Measurements from ENCODE around the gene ATXN1.

The ATXN1 gene

DNA sequence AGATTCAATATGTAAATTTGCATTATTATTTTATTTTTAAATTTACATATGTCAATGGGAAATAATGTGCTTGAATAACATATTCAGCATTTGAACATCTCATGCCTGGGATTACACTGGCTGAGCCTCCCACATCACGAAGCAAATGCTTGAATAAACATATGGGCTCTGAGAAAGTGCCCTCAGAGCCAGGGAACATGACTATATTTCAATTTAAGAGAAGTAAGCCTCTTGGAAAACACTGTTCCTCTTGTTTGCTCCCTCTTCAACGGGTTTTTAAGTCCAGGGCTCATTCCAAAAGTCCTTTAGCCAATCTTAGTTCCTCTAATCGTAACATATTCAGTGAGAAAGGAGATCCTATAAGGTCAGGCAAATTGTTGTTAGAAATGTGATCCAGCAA, 400.9 kb downstream of the ATXN1 start:
- Histone ChIP-seq H3K4me2 (ENCODE audit: low read depth, low read length, poor library complexity, severe bottlenecking) (no peak overlapping the region), H4K20me1 (ENCODE audit: insufficient read depth, low read length, poor library complexity, severe bottlenecking) (no peaks in the 10 kb centered on the region), H3K9ac (ENCODE audit: low read depth, low read length, poor library complexity, severe bottlenecking) (no peak overlapping the region), H3K4me1 (ENCODE audit: insufficient read depth, low read length, poor library complexity, severe bottlenecking) (no peaks in the 10 kb centered on the region), H3K4me3 (ENCODE audit: low read length, poor library complexity, severe bottlenecking) (no peak overlapping the region), H3F3A (ENCODE audit: low read depth) (no peaks in the 10 kb centered on the region), H2AFZ (ENCODE audit: low read length) (no peak overlapping the region), H3K27me3 (ENCODE audit: insufficient read depth, low read length, poor library complexity, severe bottlenecking) (no peaks in the 10 kb centered on the region), H3K36me3 (ENCODE audit: insufficient read depth, low read length) (peaks cover 5% of the 10 kb centered on the region; the same call in 1 of the 2 replicates), H3K9me3 (ENCODE audit: insufficient read depth, low read depth, low read length) (no peaks in the 10 kb centered on the region), H3K9me2 (replicated peaks; ENCODE audit: low read depth, low read length) (no peaks in the 10 kb centered on the region), H3K79me2 (ENCODE audit: insufficient read depth, low read length) (no peaks in the 10 kb centered on the region)
- TF ChIP-seq, protein P1, sequence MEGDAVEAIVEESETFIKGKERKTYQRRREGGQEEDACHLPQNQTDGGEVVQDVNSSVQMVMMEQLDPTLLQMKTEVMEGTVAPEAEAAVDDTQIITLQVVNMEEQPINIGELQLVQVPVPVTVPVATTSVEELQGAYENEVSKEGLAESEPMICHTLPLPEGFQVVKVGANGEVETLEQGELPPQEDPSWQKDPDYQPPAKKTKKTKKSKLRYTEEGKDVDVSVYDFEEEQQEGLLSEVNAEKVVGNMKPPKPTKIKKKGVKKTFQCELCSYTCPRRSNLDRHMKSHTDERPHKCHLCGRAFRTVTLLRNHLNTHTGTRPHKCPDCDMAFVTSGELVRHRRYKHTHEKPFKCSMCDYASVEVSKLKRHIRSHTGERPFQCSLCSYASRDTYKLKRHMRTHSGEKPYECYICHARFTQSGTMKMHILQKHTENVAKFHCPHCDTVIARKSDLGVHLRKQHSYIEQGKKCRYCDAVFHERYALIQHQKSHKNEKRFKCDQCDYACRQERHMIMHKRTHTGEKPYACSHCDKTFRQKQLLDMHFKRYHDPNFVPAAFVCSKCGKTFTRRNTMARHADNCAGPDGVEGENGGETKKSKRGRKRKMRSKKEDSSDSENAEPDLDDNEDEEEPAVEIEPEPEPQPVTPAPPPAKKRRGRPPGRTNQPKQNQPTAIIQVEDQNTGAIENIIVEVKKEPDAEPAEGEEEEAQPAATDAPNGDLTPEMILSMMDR (conservative IDR thresholded peaks at IDR 0.05; ENCODE audit: low read length), result no peak
- TF ChIP-seq EZH2phosphoT487 (IDR thresholded peaks at IDR 0.05; ENCODE audit: borderline replicate concordance), result no peak

DNA sequence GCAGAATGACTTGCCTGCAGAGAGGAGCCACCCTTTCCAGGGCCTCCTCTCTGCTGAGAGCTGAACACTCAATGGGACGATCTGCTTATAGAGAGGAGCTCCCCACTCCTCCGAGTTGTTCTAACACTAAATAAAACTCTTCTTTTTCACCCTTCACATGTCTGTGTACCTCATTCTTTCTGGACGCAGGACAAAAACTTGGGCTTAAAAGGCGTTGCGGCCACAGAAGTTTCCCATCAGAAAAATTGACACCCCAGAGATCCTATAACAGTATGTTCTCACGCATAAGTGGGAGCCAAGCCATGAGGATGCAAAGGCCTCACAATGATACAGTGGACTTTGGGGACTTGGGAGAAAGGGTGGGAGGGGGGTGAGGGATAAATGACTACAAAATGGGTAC, 401.7 kb downstream of the ATXN1 start:
- no peak overlapping the region for H3K9ac ChIP-seq (ENCODE audit: low read depth, low read length, poor library complexity, severe bottlenecking)
- H3K4me2 ChIP-seq (ENCODE audit: low read depth, low read length, poor library complexity, severe bottlenecking), result no peak overlapping the region
- H2AFZ ChIP-seq (ENCODE audit: low read length), result no peak overlapping the region
- no peak for TF ChIP-seq EZH2phosphoT487 (IDR thresholded peaks at IDR 0.05; ENCODE audit: borderline replicate concordance)
- TF ChIP-seq, protein P1 (conservative IDR thresholded peaks at IDR 0.05; ENCODE audit: low read length), result no peak
- no peaks in the 10 kb centered on the region for H3F3A ChIP-seq (ENCODE audit: low read depth)
- H3K9me2 ChIP-seq (replicated peaks; ENCODE audit: low read depth, low read length), result no peaks in the 10 kb centered on the region
- H3K4me1 ChIP-seq (ENCODE audit: insufficient read depth, low read length, poor library complexity, severe bottlenecking), result no peaks in the 10 kb centered on the region
- H3K9me3 ChIP-seq (ENCODE audit: insufficient read depth, low read depth, low read length), result no peaks in the 10 kb centered on the region
- H4K20me1 ChIP-seq (ENCODE audit: insufficient read depth, low read length, poor library complexity, severe bottlenecking), result no peaks in the 10 kb centered on the region
- no peaks in the 10 kb centered on the region for H3K27me3 ChIP-seq (ENCODE audit: insufficient read depth, low read length, poor library complexity, severe bottlenecking)
- H3K79me2 ChIP-seq (ENCODE audit: insufficient read depth, low read length), result no peaks in the 10 kb centered on the region
- H3K4me3 ChIP-seq (ENCODE audit: low read length, poor library complexity, severe bottlenecking), result no peak overlapping the region
- peaks cover 5% of the 10 kb centered on the region; the same call in 1 of the 2 replicates for H3K36me3 ChIP-seq (ENCODE audit: insufficient read depth, low read length)

DNA sequence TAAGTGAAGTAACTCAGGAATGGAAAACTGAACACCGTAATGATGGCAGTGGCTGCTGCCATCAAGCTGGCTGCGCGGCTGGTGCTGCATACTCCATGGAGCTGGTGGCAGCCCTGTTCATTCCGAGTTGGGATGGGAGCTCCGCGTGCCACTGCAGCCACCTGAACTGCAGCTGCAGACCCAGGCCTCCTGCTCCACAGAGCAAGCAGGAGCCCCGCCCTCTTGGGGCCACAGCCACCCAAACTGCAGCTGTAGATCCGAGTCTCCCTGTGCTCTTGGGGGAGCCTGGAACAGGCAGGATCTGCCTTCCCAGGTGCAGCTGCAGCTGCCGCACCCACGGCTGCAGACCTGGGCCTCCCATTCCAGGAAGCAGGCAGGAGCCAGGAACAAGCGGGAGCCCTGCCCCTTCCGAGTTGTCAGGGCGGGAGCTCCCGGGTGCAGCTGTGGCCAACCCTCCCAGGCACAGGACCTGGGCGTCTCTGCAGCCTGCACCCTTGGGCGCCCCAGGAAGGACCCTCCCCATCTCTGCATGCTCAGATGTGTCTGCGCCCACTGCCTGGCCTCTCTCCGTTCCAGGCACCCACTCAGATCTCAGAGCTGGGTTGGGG, 402.6 kb downstream of the ATXN1 start:
- no peaks in the 10 kb centered on the region for H3K9me2 ChIP-seq (replicated peaks; ENCODE audit: low read depth, low read length)
- H3K79me2 ChIP-seq (ENCODE audit: insufficient read depth, low read length), result no peaks in the 10 kb centered on the region
- H3K36me3 ChIP-seq (ENCODE audit: insufficient read depth, low read length), result peaks cover 5% of the 10 kb centered on the region; the same call in 1 of the 2 replicates
- H3K4me3 ChIP-seq (ENCODE audit: low read length, poor library complexity, severe bottlenecking), result no peak overlapping the region
- no peak overlapping the region for H3K4me2 ChIP-seq (ENCODE audit: low read depth, low read length, poor library complexity, severe bottlenecking)
- H3F3A ChIP-seq (ENCODE audit: low read depth), result no peaks in the 10 kb centered on the region
- TF ChIP-seq, protein P1 (conservative IDR thresholded peaks at IDR 0.05; ENCODE audit: low read length), result no peak
- TF ChIP-seq EZH2phosphoT487 (IDR thresholded peaks at IDR 0.05; ENCODE audit: borderline replicate concordance), result no peak
- no peak overlapping the region for H2AFZ ChIP-seq (ENCODE audit: low read length)
- no peaks in the 10 kb centered on the region for H3K27me3 ChIP-seq (ENCODE audit: insufficient read depth, low read length, poor library complexity, severe bottlenecking)
- H3K9ac ChIP-seq (ENCODE audit: low read depth, low read length, poor library complexity, severe bottlenecking), result no peak overlapping the region
- no peaks in the 10 kb centered on the region for H4K20me1 ChIP-seq (ENCODE audit: insufficient read depth, low read length, poor library complexity, severe bottlenecking)
- no peaks in the 10 kb centered on the region for H3K4me1 ChIP-seq (ENCODE audit: insufficient read depth, low read length, poor library complexity, severe bottlenecking)
- H3K9me3 ChIP-seq (ENCODE audit: insufficient read depth, low read depth, low read length), result no peaks in the 10 kb centered on the region

Measured in Loucy (cell line).